Lung (tissue), 12 donors: Measurements from ENCODE around the gene SLX9. TPM values are rescaled to one million over a fixed set of nuclear protein-coding genes. Genes with fewer than 3 reads are reported as not detected.

ENCODE experiments used
- ATAC-seq: fragments of 200-7000 bp; cut with Tn5 transposase; one replicate; pipeline ENCODE4 v1.9.1; 2020; ENCODE audit warnings: moderate number of reproducible peaks; ENCODE audit not compliant: insufficient read depth, low FRiP score
- DNase-seq, 3 donors: peaks; one replicate each; pipeline ENCODE4 v3.0.0-alpha.2; 2013 to 2017
- H3K27ac ChIP-seq, 2 donors: one replicate each; pipeline ENCODE4 v1.5.1; 2013; ENCODE audit warnings: mild to moderate bottlenecking in 2 of 2, moderate library complexity in 2 of 2, control low read depth in 1 of 2, inconsistent platforms in 1 of 2, low read depth in 1 of 2, low read length in 1 of 2
- H3K27me3 ChIP-seq, 3 donors: one replicate each; pipeline ENCODE4 v1.5.1; 2013; ENCODE audit warnings: low read length in 2 of 3; ENCODE audit not compliant: control insufficient read depth in 3 of 3, insufficient read depth in 3 of 3
- H3K36me3 ChIP-seq, 4 donors: one replicate each; pipeline ENCODE4 v1.5.1; 2013; ENCODE audit warnings: low read length in 4 of 4, mild to moderate bottlenecking in 1 of 4, moderate library complexity in 1 of 4; ENCODE audit not compliant: control insufficient read depth in 4 of 4, insufficient read depth in 4 of 4
- H3K4me1 ChIP-seq, 5 donors: one replicate each; pipeline ENCODE4 v1.5.1; 2013; ENCODE audit warnings: low read length in 5 of 5, mild to moderate bottlenecking in 2 of 5, moderate library complexity in 1 of 5; ENCODE audit not compliant: control insufficient read depth in 5 of 5, insufficient read depth in 5 of 5
- H3K4me3 ChIP-seq: one replicate; pipeline ENCODE4 v1.5.1; 2013; ENCODE audit warnings: mild to moderate bottlenecking, control low read depth, moderate library complexity
- H3K9ac ChIP-seq, 2 donors: one replicate each; pipeline ENCODE4 v1.5.1; 2013; ENCODE audit warnings: low read length in 2 of 2, control low read depth in 1 of 2; ENCODE audit not compliant: insufficient read depth in 1 of 2
- H3K9me3 ChIP-seq, 4 donors: one replicate each; pipeline ENCODE4 v1.5.1; 2013; ENCODE audit warnings: low read length in 3 of 4, mild to moderate bottlenecking in 1 of 4, moderate library complexity in 1 of 4; ENCODE audit not compliant: control insufficient read depth in 4 of 4, insufficient read depth in 3 of 4
- WGBS, 2 donors: extraction: QIAGEN DNeasy Blood & Tissue Kit; methylation state at CpG; one replicate each; pipeline ENCODE4 v1.1.7; 2013; 5-methylcytosine and 5-hydroxymethylcytosine counted together
- polyA plus RNA-seq, 2 donors: library from polyadenylated mRNA; stranded (reverse); fragments of 200-250 nt; gene quantifications; one replicate each; pipeline ENCODE4 v1.2.1, GENCODE V29; 2013
- total RNA-seq, 2 donors: library from RNA; depleted of rRNA in 1 of 2; stranded (reverse); fragments of >200 nt in 1 of 2; gene quantifications; one replicate each; pipeline ENCODE4 v1.2.1, GENCODE V29; 2014 to 2021
- TF ChIP-seq, protein P1 (sequence below): IDR thresholded peaks from 2 replicates; pipeline ENCODE4 v1.5.1; 2012; ENCODE audit warnings: mild to moderate bottlenecking; ENCODE audit errors: control extremely low read depth, extremely low read depth
- donor health status: control.
- donor health status: control.
- donor health status: Bipolar disorder and iron deficiency.
- donor health status: healthy.
- donor health status: DM: yes; HTN: yes; CAD: no.

SLX9 gene
- total and polyA plus RNA-seq, 4 donors = 10.3 to 36.9 (median 27.0) TPM

DNA sequence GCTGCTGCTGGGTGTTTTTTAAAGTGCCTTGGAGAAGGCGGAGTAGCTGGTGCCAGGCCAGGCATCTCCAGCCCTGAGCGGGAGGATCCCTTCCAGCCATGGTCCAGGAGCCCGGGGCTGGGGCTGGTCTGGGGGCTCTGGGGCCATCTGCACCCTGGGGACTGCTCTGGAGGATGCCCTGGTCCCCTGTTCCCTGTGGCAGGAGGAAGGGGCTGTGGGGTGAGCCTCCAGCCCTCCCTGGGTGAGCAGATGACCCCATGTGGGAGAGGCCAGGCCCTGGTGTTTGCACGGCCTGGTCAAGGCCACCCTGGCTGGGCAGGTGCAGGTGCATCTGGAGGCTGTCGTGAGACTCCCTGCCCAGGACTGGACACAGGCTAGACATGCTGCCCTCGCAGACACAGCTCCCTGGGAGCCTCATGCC is 56.7 kb downstream of the SLX9 start:
- H3K4me1 ChIP-seq = peaks cover 0 to 60% (median 3%) of the 10 kb centered on the region in 5 donors
- no peaks in the 10 kb centered on the region for H3K27me3 ChIP-seq
- DNase-seq (no peak), ATAC-seq (no peak)
- WGBS, 2 donors = 68 to 69% methylated on average over 6 of the region's 6 CpGs
- H3K4me3 ChIP-seq = no peak overlapping the region
- no peak overlapping the region for H3K9ac ChIP-seq
- peaks cover 0 to 2% (median 0%) of the 10 kb centered on the region in 4 donors for H3K9me3 ChIP-seq
- no peak overlapping the region for H3K27ac ChIP-seq
- H3K36me3 ChIP-seq = no peaks in the 10 kb centered on the region
- TF ChIP-seq, protein P1, sequence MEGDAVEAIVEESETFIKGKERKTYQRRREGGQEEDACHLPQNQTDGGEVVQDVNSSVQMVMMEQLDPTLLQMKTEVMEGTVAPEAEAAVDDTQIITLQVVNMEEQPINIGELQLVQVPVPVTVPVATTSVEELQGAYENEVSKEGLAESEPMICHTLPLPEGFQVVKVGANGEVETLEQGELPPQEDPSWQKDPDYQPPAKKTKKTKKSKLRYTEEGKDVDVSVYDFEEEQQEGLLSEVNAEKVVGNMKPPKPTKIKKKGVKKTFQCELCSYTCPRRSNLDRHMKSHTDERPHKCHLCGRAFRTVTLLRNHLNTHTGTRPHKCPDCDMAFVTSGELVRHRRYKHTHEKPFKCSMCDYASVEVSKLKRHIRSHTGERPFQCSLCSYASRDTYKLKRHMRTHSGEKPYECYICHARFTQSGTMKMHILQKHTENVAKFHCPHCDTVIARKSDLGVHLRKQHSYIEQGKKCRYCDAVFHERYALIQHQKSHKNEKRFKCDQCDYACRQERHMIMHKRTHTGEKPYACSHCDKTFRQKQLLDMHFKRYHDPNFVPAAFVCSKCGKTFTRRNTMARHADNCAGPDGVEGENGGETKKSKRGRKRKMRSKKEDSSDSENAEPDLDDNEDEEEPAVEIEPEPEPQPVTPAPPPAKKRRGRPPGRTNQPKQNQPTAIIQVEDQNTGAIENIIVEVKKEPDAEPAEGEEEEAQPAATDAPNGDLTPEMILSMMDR = no peak

GRCh38 chr21:44996983-44997936 is 57.4 kb downstream of the SLX9 start:
- H3K4me1 ChIP-seq = peaks cover 0 to 53% (median 3%) of the 10 kb centered on the region in 5 donors
- TF ChIP-seq, protein P1 = no peak
- DNase-seq = no peak

GRCh38 chr21:44998086-44998620 is 58.3 kb downstream of the SLX9 start:
- Histone ChIP-seq H3K4me1 (peaks cover 0 to 46% (median 3%) of the 10 kb centered on the region in 5 donors), H3K4me3 (no peak overlapping the region), H3K27me3 (no peaks in the 10 kb centered on the region), H3K9ac (no peak overlapping the region), H3K27ac (no peak overlapping the region), H3K9me3 (peaks cover 0 to 2% (median 0%) of the 10 kb centered on the region in 4 donors), H3K36me3 (no peaks in the 10 kb centered on the region)
- DNase-seq (no peak), ATAC-seq (no peak)
- TF ChIP-seq, protein P1 = no peak
- 82 to 93% methylated on average over 10 of the region's 10 CpGs for WGBS, 2 donors

More at GRCh38 chr21:44996983-44997936, 57.4 kb downstream of the SLX9 start:
- Histone ChIP-seq H3K9ac (no peak overlapping the region), H3K27me3 (no peaks in the 10 kb centered on the region), H3K9me3 (peaks cover 0 to 2% (median 0%) of the 10 kb centered on the region in 4 donors), H3K36me3 (no peaks in the 10 kb centered on the region), H3K4me3 (no peak overlapping the region), H3K27ac (no peak overlapping the region)
- ATAC-seq = no peak
- 81 to 82% methylated on average over 30 to 36 of the region's 36 CpGs for WGBS, 2 donors
